HG02623 (cell line): Measurements from ENCODE around the gene POU5F1.

Experiments used
- ATAC-seq: cut with Tn5 transposase; IDR thresholded peaks from one replicate; pipeline ENCODE4 v1.9.1; 2021; ENCODE audit warnings: moderate library complexity; ENCODE audit not compliant: unreplicated experiment

The POU5F1 gene

GRCh38 chr6:31116661-31117385 lies 53.7 kb downstream of the POU5F1 start:
- no peak for ATAC-seq

- ATAC-seq, result no peak
Measured at GRCh38 chr6:31115941-31116560, 54.4 kb downstream of the POU5F1 start.

GRCh38 chr6:31114970-31115849 lies 55.3 kb downstream of the POU5F1 start:
- ATAC-seq, result no peak

GRCh38 chr6:31114541-31114878 lies 56.0 kb downstream of the POU5F1 start, which contains the start of gene PSORS1C1:
Gene PSORS1C1, plus strand, starts transcription at chr6:31114800. Its CDS starts 14,833 bp downstream, at chr6:31129633.
- no peak for ATAC-seq
